Adrenal gland (tissue), 12 donors: ENCODE results near the gene ZNF683. TPM values are rescaled to one million over a fixed set of nuclear protein-coding genes. Genes with fewer than 3 reads are reported as not detected.

Experiments used
- DNase-seq, 7 donors: peaks; one replicate each; pipeline ENCODE4 v3.0.0-alpha.2; 2019 to 2020
- H3K27ac ChIP-seq, 5 donors: fragments of 200-600 bp; sonication (generic) in 4 of 5; 1 replicate in 3 of 5; 2 replicates in 2 of 5; pipeline versions ENCODE4 v1.5.1 to v1.8.0; 2016 to 2020; ENCODE audit warnings: mild to moderate bottlenecking in 1 of 5
- H3K27me3 ChIP-seq: fragments of 200-600 bp; 2 replicates; pipeline ENCODE4 v1.8.0; 2021
- H3K36me3 ChIP-seq, 2 donors: fragments of 200-600 bp; replicated peaks in 1 of 2; 1 replicate in 1 of 2; 2 replicates in 1 of 2; pipeline versions ENCODE4 v1.5.1 to v1.8.0; 2018 to 2022
- H3K4me1 ChIP-seq, 2 donors: fragments of 200-600 bp; replicated peaks in 1 of 2; 1 replicate in 1 of 2; 2 replicates in 1 of 2; pipeline versions ENCODE4 v1.5.1 to v1.8.0; 2018 to 2021
- H3K4me3 ChIP-seq, 4 donors: fragments of 200-600 bp; sonication (generic) in 3 of 4; one replicate each; pipeline ENCODE4 v1.5.1; 2016 to 2018
- H3K9me3 ChIP-seq, 3 donors: fragments of 200-600 bp; sonication (generic) in 1 of 3; replicated peaks in 1 of 3; 1 replicate in 2 of 3; 2 replicates in 1 of 3; pipeline versions ENCODE4 v1.5.1 to v1.8.0; 2016 to 2021
- POLR2A ChIP-seq, 2 donors: fragments of 450-650 bp; IDR thresholded peaks; one replicate each; pipeline ENCODE4 v1.6.1; 2017; ENCODE audit warnings: antibody characterized with exemption in 2 of 2, mild to moderate bottlenecking in 2 of 2, moderate library complexity in 1 of 2
- WGBS, 4 donors: extraction: QIAGEN DNeasy Blood & Tissue Kit in 2 of 4; methylation state at CpG; one replicate each; pipeline versions ENCODE4 v1.1.5 to v1.1.7; 2013 to 2017; 5-methylcytosine and 5-hydroxymethylcytosine counted together
- intact Hi-C, 2 donors: fragments of 100-400 bp; cut with DNase I; formaldehyde crosslinking; loops; one replicate each; pipeline versions ENCODE4 v1.14.1 to v1.15.0; 2022 to 2023
- polyA plus RNA-seq, 3 donors: library from polyadenylated mRNA; stranded (reverse); fragments of 200-250 nt in 2 of 3; fragments of 350-450 nt in 1 of 3; fragmentation: Illumina TruSeq in 1 of 3; extraction: RNeasy Lipid Tissue Mini Kit (QIAGEN cat#74804) in 1 of 3; gene quantifications; one replicate each; pipeline ENCODE4 v1.2.3, GENCODE V29; 2013 to 2014
- total RNA-seq, 9 donors: library from RNA; depleted of rRNA in 4 of 9; stranded (reverse); fragments of >200 nt in 4 of 9; fragments of 120-200 nt in 1 of 9; fragmentation: NEBNext Ultra II Directional in 1 of 9; extraction: Animal tissue kit (Norgen Biotek cat#: 25700) in 1 of 9; gene quantifications; one replicate each; pipeline versions ENCODE4 v1.1.0 to v1.2.4, GENCODE V29; 2013 to 2023
- TF ChIP-seq, protein P1 (sequence below), 6 experiments: fragments of 450-650 bp in 4 of 6; fragments of 200-600 bp in 2 of 6; sonication (generic) in 1 of 6; IDR thresholded peaks; 1 replicate in 5 of 6; 2 replicates in 1 of 6; pipeline versions ENCODE4 v1.5.1 to v1.8.0; 2016 to 2021; ENCODE audit warnings: antibody characterized with exemption in 6 of 6, mild to moderate bottlenecking in 2 of 6, moderate library complexity in 1 of 6
- donor health status: healthy with polysubstance abuse.
- donor health status: Bipolar disorder and iron deficiency.
- donor health status: DM: yes; HTN: yes; CAD: no.
- donor health status: DM: no; HTN: no; CAD: no.
- donor health status: DM: no; HTN: no; CAD: no.
- donor health status: DM: yes; HTN: yes; CAD: no.

ZNF683 gene
- total and polyA plus RNA-seq, 12 donors = 0.20 to 0.25 (median 0.24) TPM; not detected in 9

DNA sequence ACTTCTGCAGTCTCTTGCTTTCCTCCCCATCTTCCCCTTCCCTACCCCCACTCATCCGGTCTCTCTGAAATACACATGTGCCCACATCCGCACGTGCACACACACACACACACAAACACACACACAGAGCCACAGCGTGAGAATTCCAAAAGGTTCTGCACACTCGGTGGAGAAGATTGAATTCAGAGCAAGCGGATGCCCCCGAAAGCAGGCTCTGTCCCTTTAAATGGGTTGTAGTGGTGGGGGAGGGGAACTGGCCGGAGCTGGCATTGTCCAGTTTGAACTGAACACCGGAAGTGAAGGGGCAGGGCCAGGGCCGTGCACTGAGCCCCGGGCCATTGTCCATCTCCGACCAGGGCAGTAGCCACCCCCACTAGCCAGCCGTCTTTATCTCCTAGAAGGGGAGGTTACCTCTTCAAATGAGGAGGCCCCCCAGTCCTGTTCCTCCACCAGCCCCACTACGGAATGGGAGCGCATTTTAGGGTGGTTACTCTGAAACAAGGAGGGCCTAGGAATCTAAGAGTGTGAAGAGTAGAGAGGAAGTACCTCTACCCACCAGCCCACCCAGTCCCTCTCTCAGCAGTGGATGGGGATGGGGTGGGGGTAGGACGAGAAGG lies 36.7 kb upstream of the ZNF683 start:
- Histone ChIP-seq H3K4me3 (no peak overlapping the region), H3K27ac (no peak overlapping the region), H3K36me3 (no peaks in the 10 kb centered on the region), H3K27me3 (peaks cover 35% of the 10 kb centered on the region), H3K4me1 (no peaks in the 10 kb centered on the region), H3K9me3 (no peaks in the 10 kb centered on the region)
- TF ChIP-seq, protein P1, sequence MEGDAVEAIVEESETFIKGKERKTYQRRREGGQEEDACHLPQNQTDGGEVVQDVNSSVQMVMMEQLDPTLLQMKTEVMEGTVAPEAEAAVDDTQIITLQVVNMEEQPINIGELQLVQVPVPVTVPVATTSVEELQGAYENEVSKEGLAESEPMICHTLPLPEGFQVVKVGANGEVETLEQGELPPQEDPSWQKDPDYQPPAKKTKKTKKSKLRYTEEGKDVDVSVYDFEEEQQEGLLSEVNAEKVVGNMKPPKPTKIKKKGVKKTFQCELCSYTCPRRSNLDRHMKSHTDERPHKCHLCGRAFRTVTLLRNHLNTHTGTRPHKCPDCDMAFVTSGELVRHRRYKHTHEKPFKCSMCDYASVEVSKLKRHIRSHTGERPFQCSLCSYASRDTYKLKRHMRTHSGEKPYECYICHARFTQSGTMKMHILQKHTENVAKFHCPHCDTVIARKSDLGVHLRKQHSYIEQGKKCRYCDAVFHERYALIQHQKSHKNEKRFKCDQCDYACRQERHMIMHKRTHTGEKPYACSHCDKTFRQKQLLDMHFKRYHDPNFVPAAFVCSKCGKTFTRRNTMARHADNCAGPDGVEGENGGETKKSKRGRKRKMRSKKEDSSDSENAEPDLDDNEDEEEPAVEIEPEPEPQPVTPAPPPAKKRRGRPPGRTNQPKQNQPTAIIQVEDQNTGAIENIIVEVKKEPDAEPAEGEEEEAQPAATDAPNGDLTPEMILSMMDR (IDR thresholded peaks at IDR 0.05) = no peak
- no peak for TF ChIP-seq POLR2A (IDR thresholded peaks at IDR 0.05)
- WGBS, 4 donors = 2 to 3% (median 2%) methylated on average over 9 to 16 of the region's 16 CpGs
- DNase-seq = no peak
- intact Hi-C loops = no loop called here

DNA sequence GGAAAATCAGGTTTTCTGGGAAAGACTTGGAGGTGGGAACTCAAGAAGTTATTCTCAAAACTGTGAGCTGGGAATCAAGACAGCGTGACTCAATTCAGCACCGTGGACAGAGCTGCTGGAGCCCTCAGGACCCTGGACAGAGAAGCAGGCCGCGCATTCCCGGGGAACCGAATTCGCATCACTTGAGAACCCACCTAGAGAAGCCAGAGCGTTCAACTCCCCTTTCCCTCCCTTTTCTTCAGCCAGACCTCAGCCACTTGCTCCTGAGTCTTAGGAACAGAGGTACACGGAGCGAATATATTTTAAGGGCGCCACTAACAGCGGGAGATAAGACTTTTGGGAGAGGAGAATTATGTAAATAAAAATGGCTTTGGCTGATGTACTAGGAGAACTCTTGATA lies 36.1 kb upstream of the ZNF683 start:
- no peaks in the 10 kb centered on the region for H3K4me1 ChIP-seq
- no peak overlapping the region for H3K4me3 ChIP-seq
- WGBS, 4 donors = 0 to 10% (median 1%) methylated on average over 12 of the region's 12 CpGs
- H3K36me3 ChIP-seq = no peaks in the 10 kb centered on the region
- TF ChIP-seq POLR2A (IDR thresholded peaks at IDR 0.05) = no peak
- TF ChIP-seq, protein P1 (IDR thresholded peaks at IDR 0.05) = no peak
- intact Hi-C loops = no loop called here
- H3K27ac ChIP-seq = no peak overlapping the region
- peak; percentile 70 to 79 (median 75) for DNase-seq
- H3K27me3 ChIP-seq = peaks cover 31% of the 10 kb centered on the region
- H3K9me3 ChIP-seq = no peaks in the 10 kb centered on the region

DNA sequence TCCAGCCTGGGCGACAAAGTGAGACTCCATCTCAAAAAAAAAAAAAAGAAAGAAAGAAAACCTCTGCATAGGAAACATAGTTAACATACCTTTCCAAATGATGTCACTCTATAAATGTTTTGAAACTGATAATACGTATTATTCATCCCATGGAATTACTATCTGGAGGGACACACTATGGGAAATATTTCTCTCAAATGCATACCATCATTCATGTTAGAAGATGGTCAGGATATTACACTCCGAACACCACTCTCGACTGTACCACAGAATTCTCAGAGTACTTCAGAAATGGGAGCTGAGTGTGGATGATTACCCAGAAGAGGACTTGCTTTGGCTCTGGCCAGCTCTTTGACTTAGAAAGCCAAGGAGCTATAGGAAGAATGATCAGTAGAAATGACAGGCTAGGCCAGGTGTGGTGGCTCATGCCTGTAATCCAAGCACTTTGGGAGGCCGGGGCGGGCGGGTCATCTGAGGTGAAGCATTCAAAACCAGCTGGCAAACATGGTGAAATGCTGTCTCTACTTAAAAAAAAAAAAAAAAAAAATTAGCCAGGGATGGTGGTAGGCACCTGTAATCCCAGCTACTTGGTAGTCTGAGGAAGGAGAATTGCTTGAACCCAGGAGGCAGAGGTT lies 32.8 kb upstream of the ZNF683 start:
- DNase-seq = no peak
- Histone ChIP-seq H3K27me3 (peaks cover under 1% of the 10 kb centered on the region), H3K4me3 (no peak overlapping the region), H3K4me1 (no peaks in the 10 kb centered on the region), H3K36me3 (no peaks in the 10 kb centered on the region), H3K9me3 (no peaks in the 10 kb centered on the region), H3K27ac (no peak overlapping the region)
- intact Hi-C loops = no loop called here
- no peak for TF ChIP-seq POLR2A (IDR thresholded peaks at IDR 0.05)
- TF ChIP-seq, protein P1 (IDR thresholded peaks at IDR 0.05) = no peak
- 50 to 75% (median 58%) methylated on average over 7 of the region's 7 CpGs for WGBS, 4 donors

DNA sequence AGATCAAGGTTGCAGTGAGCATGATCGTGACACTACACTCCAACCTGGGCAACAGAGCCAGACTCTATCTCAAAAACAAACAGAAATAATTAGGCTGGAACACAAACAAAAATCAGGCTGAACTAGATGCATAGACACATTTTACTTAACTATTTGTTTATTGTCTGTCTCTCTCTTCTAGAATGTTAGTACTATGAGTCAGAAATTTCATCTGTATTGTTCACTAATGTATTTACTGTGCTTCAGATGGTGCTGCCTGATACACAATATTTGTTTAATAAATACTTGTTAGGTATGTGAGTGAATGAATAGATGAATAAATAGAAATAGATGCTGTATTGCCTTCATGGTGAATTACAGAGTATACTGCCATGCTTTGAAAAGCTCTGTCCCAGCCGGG lies 32.1 kb upstream of the ZNF683 start:
- 59 to 82% (median 69%) methylated on average over 2 of the region's 2 CpGs for WGBS, 4 donors
- TF ChIP-seq POLR2A (IDR thresholded peaks at IDR 0.05) = no peak
- TF ChIP-seq, protein P1 (IDR thresholded peaks at IDR 0.05) = no peak
- Histone ChIP-seq H3K27me3 (no peaks in the 10 kb centered on the region), H3K36me3 (no peaks in the 10 kb centered on the region), H3K27ac (no peak overlapping the region), H3K9me3 (no peaks in the 10 kb centered on the region), H3K4me3 (no peak overlapping the region), H3K4me1 (no peaks in the 10 kb centered on the region)
- intact Hi-C loops = no loop called here
- DNase-seq = no peak
